K562 (cell line): ENCODE results near the gene PQBP1. TPM values are rescaled to one million over a fixed set of nuclear protein-coding genes. Genes with fewer than 3 reads are reported as not detected.

Experiments used
- AFF4 ChIP-seq: sonication (generic); formaldehyde crosslinking; IDR thresholded peaks from 2 replicates; pipeline ENCODE4 v1.8.0; 2023; ENCODE audit warnings: mild to moderate bottlenecking, missing genetic modification reagents
- CREM ChIP-seq: IDR thresholded peaks from 2 replicates; pipeline ENCODE4 v1.6.1; 2014; ENCODE audit warnings: antibody characterized with exemption, low read depth
- ERF ChIP-seq: fragments of 450-650 bp; formaldehyde crosslinking; IDR thresholded peaks from 2 replicates; pipeline ENCODE4 v1.4.0; 2020; ENCODE audit warnings: mild to moderate bottlenecking, mixed read lengths
- FOS ChIP-seq: IDR thresholded peaks from 3 replicates; pipeline ENCODE4 v1.6.1; 2011; ENCODE audit not compliant: insufficient read length; ENCODE audit errors: extremely low read depth
- GTF2E2 ChIP-seq: fragments of 200-800 bp; sonication (Bioruptor generic); IDR thresholded peaks from 2 replicates; pipeline ENCODE4 v1.6.1; 2016; ENCODE audit warnings: missing genetic modification characterization, missing compliant biosample characterization
- MBD2 ChIP-seq: sonication (generic); IDR thresholded peaks from 2 replicates; pipeline ENCODE4 v1.6.1; 2016; ENCODE audit warnings: low read depth, borderline replicate concordance
- PKNOX1 ChIP-seq: fragments of 450-650 bp; IDR thresholded peaks from 2 replicates; pipeline ENCODE4 v1.6.1; 2016
- PML ChIP-seq: IDR thresholded peaks from 2 replicates; pipeline ENCODE4 v1.6.1; 2012; ENCODE audit warnings: low read length, inconsistent platforms
- POLR2AphosphoS5 ChIP-seq: IDR thresholded peaks from 2 replicates; pipeline ENCODE4 v1.6.1; 2011; ENCODE audit warnings: mild to moderate bottlenecking, low read depth, low read length, moderate library complexity; ENCODE audit not compliant: control insufficient read depth, insufficient read depth
- POLR2B ChIP-seq: fragments of 450-650 bp; IDR thresholded peaks from 2 replicates; pipeline ENCODE4 v1.6.1; 2018; ENCODE audit warnings: low read depth; ENCODE audit not compliant: partially characterized antibody
- RBM22 ChIP-seq: fragments of 200-400 bp; formaldehyde crosslinking; IDR thresholded peaks from 2 replicates; pipeline ENCODE4 v1.6.1; 2018; ENCODE audit warnings: low read length, low read depth; ENCODE audit not compliant: poor library complexity, severe bottlenecking
- SMAD1 ChIP-seq: fragments of 150-350 bp; IDR thresholded peaks from 2 replicates; pipeline ENCODE4 v1.6.1; 2014; ENCODE audit warnings: low read length, low read depth; ENCODE audit not compliant: partially characterized antibody
- SREBF2 ChIP-seq: sonication (generic); formaldehyde crosslinking; IDR thresholded peaks from 2 replicates; pipeline ENCODE4 v1.4.0; 2020; ENCODE audit warnings: mild to moderate bottlenecking, missing genetic modification reagents
- TAF1 ChIP-seq: IDR thresholded peaks from 2 replicates; pipeline ENCODE4 v1.6.1; 2011; ENCODE audit warnings: mild to moderate bottlenecking, low read length, moderate library complexity; ENCODE audit not compliant: insufficient read depth, control insufficient read depth, severe bottlenecking; ENCODE audit errors: extremely low read depth
- USF1 ChIP-seq: sonication (generic); formaldehyde crosslinking; IDR thresholded peaks from 2 replicates; pipeline ENCODE4 v1.9.0; 2022; ENCODE audit warnings: mild to moderate bottlenecking, missing genetic modification reagents
- XRCC5 ChIP-seq: fragments of 200-400 bp; formaldehyde crosslinking; IDR thresholded peaks from 2 replicates; pipeline ENCODE4 v1.6.1; 2017; ENCODE audit warnings: low read depth, mild to moderate bottlenecking, low read length
- ZBTB33 ChIP-seq: sonication (generic); formaldehyde crosslinking; IDR thresholded peaks from 2 replicates; pipeline ENCODE4 v1.8.1; 2023; ENCODE audit warnings: mild to moderate bottlenecking, missing genetic modification reagents
- ZNF668 ChIP-seq: fragments of 250-450 bp; sonication (Bioruptor Pico); IDR thresholded peaks from 2 replicates; pipeline ENCODE4 v1.8.0; 2022; ENCODE audit warnings: mild to moderate bottlenecking, inconsistent platforms
- ZNF830 ChIP-seq: fragments of 250-450 bp; sonication (Bioruptor Pico); IDR thresholded peaks from 2 replicates; pipeline ENCODE4 v1.5.0; 2021; ENCODE audit warnings: mild to moderate bottlenecking
- polyA plus RNA-seq, 8 experiments: library from polyadenylated mRNA; depleted of rRNA in 4 of 8; stranded (reverse) in 5 of 8; unstranded in 3 of 8; fragments of >200 nt; fragmentation: Nextera tagmentation in 2 of 8; fragmentation: Illumina TruSeq in 1 of 8; extraction: Ambion mirVana in 2 of 8; extraction: Trizol in 1 of 8; gene quantifications; 2 replicates each; pipeline versions ENCODE4 v1.2.1 to v1.2.3, GENCODE V29; 2011 to 2014; ENCODE audit warnings: inconsistent platforms in 1 of 8, missing spikeins in 1 of 8
- total RNA-seq, 7 experiments: library from RNA; depleted of rRNA in 6 of 7; stranded (reverse); fragments of >200 nt in 6 of 7; fragmentation: Illumina TruSeq in 2 of 7; extraction: Trizol in 2 of 7; gene quantifications; 2 replicates each; pipeline versions ENCODE4 v1.2.1 to v1.2.3, GENCODE V29; 2011 to 2021; ENCODE audit warnings: low replicate concordance in 1 of 7

Gene PQBP1
- total and polyA plus RNA-seq, 9 of the 15 experiments (the other 6 are each of a cell fraction or from before 2014, with no cell fraction given): 41.3 to 262 (median 112) TPM

- TF ChIP-seq ZNF830 (CRISPR knock-in tag) (peak; percentile 57; the same call in 1 of the 2 replicates), CREM (peak; percentile 56), RBM22 (peak; percentile 61), USF1 (CRISPR knock-in tag) (peak; percentile 92), SREBF2 (CRISPR knock-in tag) (0 out of 2 replicates have a peak, but pooled peaks have one; percentile 68), PML (peak; percentile 31; the same call in 1 of the 2 replicates), XRCC5 (no peak), ZBTB33 (CRISPR knock-in tag) (0 out of 2 replicates have a peak, but pooled peaks have one; percentile 12), ZNF668 (CRISPR knock-in tag) (no peak), PKNOX1 (0 out of 2 replicates have a peak, but pooled peaks have one; percentile 14), AFF4 (0 out of 2 replicates have a peak, but pooled peaks have one; percentile 59), GTF2E2 (tag) (peak; percentile 90; the same call in 1 of the 2 replicates), SMAD1 (peak; percentile 77), TAF1 (peak; percentile 95), POLR2B (peak; percentile 82), MBD2 (0 out of 2 replicates have a peak, but pooled peaks have one; percentile 17), FOS (peak; percentile 56), ERF (CRISPR knock-in tag) (peak; percentile 76), POLR2AphosphoS5 (peak; percentile 69)
These were observed 21.1 kb downstream of the PQBP1 start, which contains the start of gene PIM2 (continued) for GRCh38 chrX:48918643-48919340.
